HG02884 (cell line): ENCODE results near the gene RNF213.

ENCODE experiments used
- ATAC-seq: cut with Tn5 transposase; IDR thresholded peaks from one replicate; pipeline ENCODE4 v1.9.1; 2021; ENCODE audit warnings: mild to moderate bottlenecking, moderate library complexity; ENCODE audit not compliant: unreplicated experiment

The RNF213 gene

DNA sequence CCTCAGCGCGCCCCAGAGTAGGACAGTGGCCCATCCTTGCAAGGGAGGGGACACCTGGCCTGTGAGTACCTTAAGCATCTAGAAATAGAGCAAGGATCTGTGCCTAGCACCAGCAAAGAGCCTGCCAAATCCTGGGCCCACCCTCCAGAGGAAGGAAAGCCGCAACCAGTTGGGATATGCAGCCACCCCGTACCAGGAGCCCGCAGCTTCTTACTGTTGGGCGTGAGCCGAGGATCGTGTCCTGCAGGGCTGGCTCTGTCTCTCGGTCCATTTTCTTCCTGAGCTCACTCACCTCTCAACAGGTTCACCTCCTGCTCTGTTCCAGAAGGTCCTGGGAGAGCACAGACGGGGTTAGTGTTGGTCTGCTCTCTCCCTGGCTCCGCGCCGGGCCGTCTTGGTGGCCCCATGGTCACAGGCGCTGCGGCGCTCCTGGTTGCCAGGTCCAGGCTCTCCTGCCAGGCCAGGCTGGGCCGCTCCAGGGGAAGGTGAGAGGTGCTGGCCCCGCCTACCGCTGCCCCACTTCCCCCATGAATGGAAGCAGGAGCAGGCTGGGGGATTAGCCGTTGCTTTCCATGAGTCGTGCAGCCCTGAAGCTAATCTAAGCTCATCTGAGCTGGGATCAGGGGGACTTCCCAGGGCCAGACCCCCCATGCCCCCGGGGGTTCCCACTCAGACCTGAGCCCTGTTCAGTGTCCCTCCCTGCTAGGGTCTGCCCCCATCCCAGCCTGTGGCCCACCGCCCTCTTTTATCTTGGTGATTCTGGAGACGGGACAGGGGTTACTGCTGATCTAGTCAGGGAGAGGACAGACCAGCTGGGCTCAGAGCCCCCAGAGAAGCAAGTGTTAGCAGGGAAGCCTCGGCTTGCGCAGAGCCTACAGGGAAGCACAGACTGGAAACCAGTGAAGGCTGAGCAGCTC, 167.0 kb downstream of the RNF213 start:
- ATAC-seq, result no peak

- ATAC-seq, result no peak
Observed at GRCh38 chr17:80428363-80428762, 167.7 kb downstream of the RNF213 start.

GRCh38 chr17:80428796-80429195, 168.1 kb downstream of the RNF213 start:
- no peak for ATAC-seq

DNA sequence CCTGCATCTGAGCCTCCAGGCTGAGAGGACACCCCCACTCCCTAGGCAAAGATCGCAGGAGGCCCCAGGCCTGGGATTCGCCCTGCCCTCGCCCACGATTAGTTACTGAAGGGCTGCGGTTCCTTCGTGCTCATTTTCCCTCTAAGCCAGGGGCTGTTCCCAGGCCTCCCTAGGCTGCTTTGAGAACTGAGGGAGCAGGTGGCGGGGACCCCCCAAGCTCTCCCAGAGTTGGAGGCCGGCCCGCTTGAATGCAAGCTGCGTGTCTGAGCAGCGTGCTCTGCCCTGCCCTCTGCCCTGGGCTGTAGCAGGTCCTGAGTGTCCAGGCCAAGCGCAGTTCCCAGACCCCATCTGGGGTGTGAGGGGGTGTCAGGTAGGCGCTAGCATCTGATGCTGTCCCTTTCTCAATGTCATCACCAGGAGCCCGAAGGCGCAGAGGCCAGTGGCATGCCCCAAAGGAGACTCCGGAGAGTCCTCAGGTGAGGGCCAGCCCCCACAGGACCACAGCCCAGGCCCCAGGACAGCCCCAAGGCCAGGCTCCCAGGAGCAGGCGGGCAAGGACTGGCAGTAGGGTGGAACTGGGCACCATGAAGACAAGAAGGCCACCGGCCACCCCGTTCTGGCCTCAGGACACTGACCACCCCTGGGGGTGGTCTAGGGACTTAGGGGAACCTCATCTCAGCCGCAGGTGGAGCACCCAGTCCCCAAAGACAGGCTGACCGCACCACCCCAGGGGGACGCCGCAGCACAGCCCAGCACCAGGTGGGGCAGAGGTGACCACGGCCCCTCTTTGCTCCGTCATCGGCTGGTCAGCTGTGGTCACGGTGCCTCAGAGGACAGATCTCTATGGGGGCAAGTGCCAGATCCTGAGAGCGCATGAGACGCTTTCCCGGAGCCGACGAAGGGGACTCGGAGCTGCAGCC, 169.0 kb downstream of the RNF213 start:
- ATAC-seq, result no peak

- ATAC-seq, result no peak
Observed at GRCh38 chr17:80430446-80431245, 170.0 kb downstream of the RNF213 start.

DNA sequence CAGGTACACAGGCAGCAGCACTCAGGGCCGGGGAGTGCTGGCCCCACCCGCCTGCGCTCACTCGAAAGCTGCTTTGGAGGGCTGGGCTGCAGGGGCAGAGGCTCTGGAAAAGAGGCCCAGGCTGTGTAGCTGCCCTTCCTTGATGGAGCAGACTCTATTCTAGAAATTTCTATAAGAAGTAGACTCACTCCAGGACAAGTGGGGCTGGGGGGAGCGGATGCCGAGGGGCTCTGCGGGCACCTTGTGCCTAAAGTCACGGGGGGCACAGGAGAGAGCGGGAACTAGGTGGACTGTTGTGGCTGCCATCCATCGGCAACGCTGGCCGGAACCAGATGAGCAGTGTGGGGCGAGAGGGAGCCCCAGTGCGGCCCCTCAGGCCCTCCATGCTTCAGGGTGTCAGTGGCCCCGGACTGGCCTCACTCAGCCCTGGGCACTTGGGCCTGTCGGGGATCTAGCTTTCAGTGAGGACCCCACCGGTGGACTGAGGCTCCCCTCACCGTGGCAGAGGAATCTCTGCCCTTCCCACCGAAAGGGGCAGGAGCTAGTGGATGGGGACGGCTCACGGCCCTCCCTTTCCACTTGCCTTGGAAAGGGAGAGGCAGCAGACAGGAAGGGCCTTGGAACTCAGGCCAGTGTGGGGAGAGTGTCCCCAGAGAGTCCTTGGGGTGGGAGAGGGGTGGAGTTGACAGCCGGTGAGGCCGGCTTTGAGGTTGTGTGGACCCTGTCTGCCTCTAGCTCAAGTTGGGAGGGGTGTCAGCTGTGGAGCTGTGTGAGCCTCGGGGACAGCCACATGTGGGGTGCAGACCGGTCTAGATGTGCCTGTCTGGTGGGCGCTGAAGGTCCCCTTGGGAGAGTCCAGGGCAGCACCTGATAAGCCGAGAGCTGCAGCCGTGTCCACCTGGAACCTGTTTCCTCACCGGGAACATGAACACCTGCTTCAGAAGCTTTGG, 170.9 kb downstream of the RNF213 start:
- ATAC-seq, result no peak

DNA sequence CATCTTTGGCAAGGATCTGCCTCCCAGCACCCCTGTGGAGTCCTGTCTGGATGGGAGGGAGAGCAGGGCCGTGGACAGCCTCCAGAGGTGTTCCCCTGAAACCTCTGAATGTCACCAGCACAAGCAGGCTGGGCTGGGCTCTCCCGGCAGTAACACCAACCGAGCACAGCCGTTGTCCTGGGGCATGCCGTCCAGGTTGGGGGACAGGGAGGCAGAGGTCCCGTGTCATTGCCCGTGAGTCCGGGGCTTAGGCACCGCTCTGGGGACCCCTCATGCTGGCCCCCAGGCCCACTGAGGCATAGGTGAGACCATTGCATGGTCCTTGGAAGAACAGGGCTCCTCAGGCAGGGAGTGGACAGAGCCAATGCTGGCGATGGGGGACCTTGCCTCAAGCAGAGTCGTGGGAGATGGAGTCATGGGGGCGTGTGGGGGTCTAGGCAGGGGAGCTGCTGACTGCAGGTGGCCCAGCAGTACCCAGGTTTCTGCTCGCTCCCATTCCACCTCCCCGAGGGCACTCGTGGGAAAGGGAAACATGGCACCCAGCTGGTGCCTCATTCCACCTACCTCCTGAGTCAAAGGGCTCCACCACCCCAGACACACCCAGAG, 171.8 kb downstream of the RNF213 start:
- ATAC-seq, result no peak

DNA sequence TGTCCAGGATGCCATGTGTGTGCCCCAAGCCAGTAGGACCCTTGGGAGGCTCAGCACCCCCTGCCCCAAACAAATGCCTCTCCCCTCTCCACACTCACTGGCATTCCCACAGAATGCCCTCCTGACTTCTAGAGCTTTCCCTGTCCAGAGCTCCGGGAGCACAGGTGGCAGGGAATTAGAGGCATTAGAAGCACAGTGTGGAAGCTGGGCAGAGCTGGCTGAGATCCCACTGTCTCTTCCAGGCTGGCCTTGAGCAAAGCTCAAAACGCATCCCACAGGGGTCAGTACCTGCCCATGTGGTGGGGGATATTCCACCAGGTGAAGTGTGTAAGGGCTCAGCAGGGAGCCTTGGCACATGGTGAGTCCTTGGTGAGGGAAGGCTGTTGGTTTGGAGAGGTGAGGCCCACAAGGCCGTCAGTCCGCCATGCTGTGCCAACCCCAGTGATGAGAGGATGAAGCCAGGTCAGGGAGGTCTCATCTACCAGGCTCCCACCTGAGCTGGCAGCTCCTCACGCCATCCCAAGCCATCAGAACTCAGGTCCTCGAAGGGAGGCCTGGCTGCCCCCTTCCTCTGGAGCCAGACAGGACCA, 172.4 kb downstream of the RNF213 start:
- ATAC-seq, result no peak

GRCh38 chr17:80433916-80434666, 173.4 kb downstream of the RNF213 start:
- no peak for ATAC-seq

DNA sequence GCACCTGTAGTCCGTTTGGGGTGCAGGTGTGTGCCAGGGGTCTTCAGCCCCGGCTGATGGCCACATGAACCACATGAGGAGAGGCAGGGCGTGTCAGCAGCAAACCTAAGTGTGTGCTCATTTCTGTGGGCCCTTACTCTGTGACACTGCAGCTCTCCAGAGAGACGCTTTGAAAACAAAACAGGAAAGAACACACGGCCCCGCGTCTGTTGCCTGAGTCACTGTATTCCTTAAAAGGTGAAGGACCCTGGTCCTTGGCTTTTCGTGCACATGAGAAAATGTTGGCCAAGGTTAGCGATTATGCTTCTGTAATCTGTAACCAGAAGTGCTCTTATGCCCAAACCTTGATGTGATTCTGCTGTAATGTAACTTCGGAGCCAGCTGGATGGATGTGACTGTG, 176.9 kb downstream of the RNF213 start:
- ATAC-seq, result no peak

GRCh38 chr17:80438806-80439205, 178.2 kb downstream of the RNF213 start:
- no peak for ATAC-seq

GRCh38 chr17:80439499-80439898, 178.8 kb downstream of the RNF213 start:
- no peak for ATAC-seq

GRCh38 chr17:80441133-80441578, 180.5 kb downstream of the RNF213 start:
- ATAC-seq, result no peak

DNA sequence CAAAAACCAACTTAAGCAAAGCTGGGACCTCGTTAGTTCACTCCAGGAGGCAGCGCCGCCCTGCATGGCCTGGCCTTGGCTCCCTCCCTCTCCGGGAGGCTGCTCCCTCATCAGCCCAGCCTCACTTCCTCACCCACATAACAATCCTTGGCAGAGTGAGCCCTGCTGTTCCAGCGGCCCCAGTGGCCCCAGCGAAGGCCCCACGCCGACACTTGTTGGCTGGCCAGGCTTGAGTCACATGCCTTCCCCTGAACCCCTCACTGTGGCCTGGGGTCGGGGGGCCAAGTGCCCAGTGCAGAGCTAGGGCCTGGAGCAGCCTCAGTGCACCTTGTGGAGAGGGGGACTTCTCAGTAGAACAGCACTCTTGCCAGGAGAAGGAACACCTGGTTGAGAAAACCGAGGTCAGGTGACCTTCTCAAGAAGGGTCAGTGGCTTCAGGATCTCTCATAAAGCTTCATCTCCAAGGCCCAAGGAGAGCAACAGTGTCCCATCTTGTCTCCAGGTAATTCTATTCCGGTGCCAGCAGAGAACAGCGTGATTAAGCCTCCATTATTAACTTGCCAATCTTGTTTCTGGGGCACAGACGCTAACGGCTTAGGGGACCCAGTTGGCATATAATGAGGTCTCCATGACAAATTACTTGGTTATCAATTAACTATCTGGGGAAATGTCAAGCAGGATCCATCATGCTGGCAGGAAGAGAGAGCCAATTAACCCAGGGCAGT, 181.1 kb downstream of the RNF213 start:
- ATAC-seq, result no peak

DNA sequence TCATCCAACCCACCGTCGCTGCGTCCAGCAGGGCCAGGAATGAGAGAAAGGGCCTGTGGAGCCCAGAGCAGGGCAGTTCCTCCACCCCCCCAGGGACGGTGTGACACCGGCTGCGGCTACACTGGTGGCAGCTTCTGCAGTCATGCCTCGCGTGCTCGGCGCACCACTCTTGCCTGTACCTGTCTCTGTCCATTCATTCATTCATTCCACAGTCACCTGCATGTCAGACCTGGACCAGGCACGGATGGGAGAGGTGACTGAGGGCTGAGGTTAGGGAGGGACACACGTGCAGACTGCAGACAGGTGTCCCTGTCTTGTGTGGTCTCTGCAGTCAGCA, 181.6 kb downstream of the RNF213 start:
- ATAC-seq, result no peak

GRCh38 chr17:80442764-80443163, 182.1 kb downstream of the RNF213 start:
- no peak for ATAC-seq

- ATAC-seq, result no peak
Observed at GRCh38 chr17:80443498-80443897, 182.8 kb downstream of the RNF213 start.
